ENCODE measurements around the gene F2. TPM values are rescaled to one million over a fixed set of nuclear protein-coding genes. Genes with fewer than 3 reads are reported as not detected.

The F2 gene
- total and polyA plus RNA-seq, 2 of the 13 experiments (the other 11 are each of a cell fraction or from before 2014, with no cell fraction given), result 330 to 801 TPM

DNA sequence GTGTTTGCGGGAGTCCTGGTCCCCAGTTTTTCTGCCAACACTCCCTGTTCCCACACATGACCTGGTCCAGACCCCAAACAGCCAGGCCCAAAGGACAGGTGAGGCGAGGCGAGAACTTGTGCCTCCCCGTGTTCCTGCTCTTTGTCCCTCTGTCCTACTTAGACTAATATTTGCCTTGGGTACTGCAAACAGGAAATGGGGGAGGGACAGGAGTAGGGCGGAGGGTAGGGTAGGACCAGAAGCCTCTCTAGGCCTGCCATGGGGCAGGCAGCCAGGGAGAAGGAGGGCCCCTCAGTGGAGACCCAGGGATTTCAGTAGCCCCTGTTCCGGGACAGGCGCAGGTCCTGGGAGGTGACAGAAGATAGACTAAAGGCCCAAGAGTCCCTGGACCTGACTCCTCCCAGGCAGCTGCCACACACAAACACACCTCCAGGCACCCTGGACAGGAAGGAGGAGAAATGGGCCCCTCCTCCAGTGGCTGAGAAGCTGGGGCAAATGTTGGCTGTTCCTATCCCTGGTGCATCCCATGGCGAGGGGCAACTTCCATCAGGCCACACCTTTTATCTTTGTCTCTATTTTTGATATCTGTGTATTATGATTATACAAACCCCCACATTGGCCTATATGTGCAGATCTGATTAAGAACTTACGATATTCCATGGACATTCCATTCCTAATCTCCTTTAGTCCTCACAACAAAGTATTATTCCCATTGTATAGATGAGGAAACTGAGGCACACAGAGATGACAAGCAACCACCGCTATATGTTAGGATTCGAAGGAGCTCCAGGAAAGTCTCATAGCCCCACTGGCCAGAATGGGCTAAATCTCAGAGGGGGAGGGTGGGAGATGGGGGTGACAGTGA lies 626 bp upstream of the F2 start (continued):
- TF ChIP-seq KIAA2018 (CRISPR knock-in tag; IDR thresholded peaks at IDR 0.05; ENCODE audit: borderline replicate concordance) (no peak), ARID3A (IDR thresholded peaks at IDR 0.05; ENCODE audit: low read depth, low read length) (no peak), BRCA1 (CRISPR knock-in tag; IDR thresholded peaks at IDR 0.05) (peak; percentile 60; the same call in 1 of the 2 replicates), UBTF (CRISPR knock-in tag; IDR thresholded peaks at IDR 0.05) (peak; percentile 84), ATF7 (IDR thresholded peaks at IDR 0.05) (no peak), ATF7 (CRISPR knock-in tag; IDR thresholded peaks at IDR 0.05) (no peak), ZNF33A (CRISPR knock-in tag; IDR thresholded peaks at IDR 0.05; ENCODE audit: borderline replicate concordance) (no peak), ZNF780A (CRISPR knock-in tag; IDR thresholded peaks at IDR 0.05) (no peak; the same call in 1 of the 2 replicates), RXRB (CRISPR knock-in tag; IDR thresholded peaks at IDR 0.05; ENCODE audit: borderline replicate concordance) (peak; percentile 98)
- TF ChIP-seq, protein P1, sequence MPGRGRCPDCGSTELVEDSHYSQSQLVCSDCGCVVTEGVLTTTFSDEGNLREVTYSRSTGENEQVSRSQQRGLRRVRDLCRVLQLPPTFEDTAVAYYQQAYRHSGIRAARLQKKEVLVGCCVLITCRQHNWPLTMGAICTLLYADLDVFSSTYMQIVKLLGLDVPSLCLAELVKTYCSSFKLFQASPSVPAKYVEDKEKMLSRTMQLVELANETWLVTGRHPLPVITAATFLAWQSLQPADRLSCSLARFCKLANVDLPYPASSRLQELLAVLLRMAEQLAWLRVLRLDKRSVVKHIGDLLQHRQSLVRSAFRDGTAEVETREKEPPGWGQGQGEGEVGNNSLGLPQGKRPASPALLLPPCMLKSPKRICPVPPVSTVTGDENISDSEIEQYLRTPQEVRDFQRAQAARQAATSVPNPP (CRISPR knock-in tag; IDR thresholded peaks at IDR 0.05), result no peak
- TF ChIP-seq, protein P2, sequence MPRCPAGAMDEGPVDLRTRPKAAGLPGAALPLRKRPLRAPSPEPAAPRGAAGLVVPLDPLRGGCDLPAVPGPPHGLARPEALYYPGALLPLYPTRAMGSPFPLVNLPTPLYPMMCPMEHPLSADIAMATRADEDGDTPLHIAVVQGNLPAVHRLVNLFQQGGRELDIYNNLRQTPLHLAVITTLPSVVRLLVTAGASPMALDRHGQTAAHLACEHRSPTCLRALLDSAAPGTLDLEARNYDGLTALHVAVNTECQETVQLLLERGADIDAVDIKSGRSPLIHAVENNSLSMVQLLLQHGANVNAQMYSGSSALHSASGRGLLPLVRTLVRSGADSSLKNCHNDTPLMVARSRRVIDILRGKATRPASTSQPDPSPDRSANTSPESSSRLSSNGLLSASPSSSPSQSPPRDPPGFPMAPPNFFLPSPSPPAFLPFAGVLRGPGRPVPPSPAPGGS (CRISPR knock-in tag; IDR thresholded peaks at IDR 0.05), result peak; percentile 75
